NCI-H2081 (cell line): ENCODE data around the gene ACSS1.

ENCODE experiments used
- DNase-seq, 2 experiments: peaks; one replicate each; lab custom pipeline; 2025; lab: John Stamatoyannopoulos, UW

Gene ACSS1

DNA sequence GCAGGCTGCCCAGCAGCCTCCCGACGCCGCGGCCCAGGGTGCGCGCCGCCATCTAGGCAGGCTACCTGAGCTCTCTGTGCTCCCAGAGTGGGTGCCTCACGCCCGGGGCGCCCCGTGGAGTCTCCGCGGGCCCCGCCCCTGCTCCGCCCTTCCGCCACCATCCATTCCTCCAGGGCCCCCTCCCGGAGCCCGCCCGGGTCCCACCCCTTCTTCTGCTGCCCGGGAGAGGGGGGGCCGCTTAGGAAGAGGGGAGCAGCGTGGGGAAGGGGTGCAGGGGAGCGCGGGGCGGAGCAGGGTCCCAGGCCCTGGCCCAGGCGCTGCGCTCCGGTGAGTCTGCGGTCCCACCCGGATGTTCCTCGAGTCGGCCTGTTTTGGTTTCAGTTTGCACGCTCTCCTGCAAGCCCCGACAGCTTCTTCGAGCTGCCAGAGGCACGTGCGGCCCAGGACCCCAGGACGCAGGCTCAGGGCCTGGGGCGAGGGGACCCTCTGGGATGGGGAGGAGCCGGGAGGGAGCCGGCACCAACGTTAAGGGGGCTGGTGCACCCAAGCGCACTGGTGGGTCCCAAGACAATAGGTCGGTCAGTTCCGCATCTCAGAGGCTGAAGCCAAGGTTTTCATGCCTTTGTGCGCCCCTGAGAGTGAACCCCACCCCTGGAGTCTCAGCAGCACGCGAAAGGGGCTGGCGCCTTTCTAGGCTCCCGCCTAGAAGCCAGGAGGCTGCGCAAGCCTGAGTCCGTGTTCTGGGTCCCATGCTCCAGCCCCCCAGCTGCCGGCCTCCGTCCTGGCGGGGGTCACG is at the start of gene ACSS1:
Gene ACSS1 (minus strand): TSS at position 89 of the 796 bp plus-strand sequence. CDS start 37 bp downstream, at position 52.
- DNase-seq: no peak

DNA sequence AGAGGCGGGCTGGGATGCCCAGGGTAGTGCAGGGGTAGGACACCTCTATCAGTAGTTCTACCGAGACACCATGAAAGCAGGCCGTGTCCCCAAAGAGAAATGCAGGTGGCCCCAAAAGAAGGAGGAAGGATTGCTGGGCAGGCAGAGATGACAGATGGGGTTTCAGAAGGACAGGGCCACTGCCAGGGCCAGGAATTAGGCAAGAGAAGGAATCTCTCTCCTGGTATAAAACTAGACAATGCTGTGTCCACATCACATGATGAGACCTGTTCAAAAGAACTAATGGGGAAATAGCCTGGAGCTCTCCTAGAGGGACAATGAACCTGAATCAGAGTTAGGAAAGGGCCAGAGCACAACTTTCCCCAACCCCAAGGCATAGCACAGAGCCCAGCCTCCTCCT is 45.6 kb upstream of the ACSS1 start:
- DNase-seq: no peak

DNA sequence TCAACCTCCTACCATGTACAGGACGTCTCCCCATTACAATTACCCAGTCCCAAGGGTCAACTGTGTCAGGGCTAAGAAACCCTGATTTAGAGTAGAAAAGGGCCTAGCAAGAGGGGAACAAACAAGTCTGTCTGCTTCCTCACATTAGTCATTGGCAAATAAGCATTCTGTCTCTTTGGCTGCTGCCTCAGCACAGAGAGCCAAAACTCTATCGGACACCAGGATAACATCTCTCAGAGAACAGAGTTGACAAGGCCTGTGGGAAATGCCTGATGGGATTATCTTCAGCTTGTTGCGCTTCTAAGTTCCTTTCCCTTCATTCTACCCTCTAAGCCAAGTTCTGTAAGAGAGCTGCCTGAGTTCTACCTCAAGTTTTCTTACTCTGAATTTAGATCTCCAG is 43.0 kb upstream of the ACSS1 start:
- DNase-seq: no peak

- no peak for DNase-seq
Observed at GRCh38 chr20:25099601-25100140, 41.7 kb upstream of the ACSS1 start.

DNA sequence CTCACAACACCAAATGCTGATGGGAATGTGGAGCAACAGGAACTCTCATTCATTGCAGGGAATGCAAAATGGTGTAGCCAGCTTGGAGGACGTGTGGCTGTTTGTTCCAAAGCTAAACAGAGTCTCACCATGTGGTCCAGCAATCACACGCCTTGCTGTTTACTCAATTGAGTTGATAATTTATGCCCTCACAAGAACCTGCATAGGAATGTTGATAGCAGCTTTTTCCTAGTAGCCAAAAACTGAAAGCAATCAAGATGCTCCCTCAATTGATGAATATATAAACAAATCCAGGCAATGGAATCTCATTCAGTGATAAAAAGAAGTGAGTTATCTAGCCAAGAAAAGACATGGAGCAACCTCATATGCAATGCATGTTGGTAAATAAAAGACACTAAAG is 39.6 kb upstream of the ACSS1 start:
- DNase-seq: no peak

DNA sequence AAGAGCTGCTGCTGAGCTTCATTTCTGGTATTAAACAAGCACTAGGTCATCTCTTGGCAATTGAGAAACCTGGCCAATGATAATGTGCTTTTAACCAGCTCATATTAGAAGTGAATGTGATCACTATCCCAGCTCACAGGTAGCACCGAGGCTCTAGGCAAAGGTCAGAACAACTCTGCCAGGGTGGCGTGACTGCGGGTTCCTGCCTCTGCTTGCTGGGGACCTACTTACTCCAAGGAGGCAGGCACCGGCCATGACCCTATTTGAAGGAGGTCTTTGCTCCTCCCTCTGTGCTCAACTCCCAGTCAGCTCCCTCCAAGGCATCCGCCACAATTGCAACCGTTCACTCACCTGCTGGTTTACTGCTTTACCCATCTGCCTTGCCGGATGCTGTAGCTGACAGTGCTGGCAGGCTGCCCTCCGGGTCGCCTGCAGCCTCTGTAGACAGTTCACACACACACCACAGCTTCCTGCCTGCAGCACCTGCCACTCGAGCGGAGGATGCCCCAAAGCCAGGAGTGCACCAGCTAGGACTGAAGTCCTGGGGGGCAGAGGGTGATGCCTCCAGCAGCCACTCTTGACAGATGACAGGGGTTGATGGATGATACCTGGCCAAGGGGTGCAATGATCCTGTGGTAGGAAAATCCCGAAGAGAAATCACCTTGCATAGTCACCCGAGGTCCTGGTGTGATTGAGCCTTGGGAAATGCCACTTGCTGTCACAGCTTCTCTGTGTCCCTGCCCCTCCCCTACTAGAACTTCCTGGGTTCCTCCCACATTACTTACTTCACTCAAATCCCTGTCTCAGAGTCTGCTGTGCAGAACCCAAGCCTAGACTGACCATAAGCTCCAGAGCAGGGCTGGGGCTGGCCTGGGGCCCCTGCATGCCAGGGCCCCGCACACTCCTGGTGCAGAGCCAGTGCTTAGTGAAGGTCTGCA is 32.8 kb upstream of the ACSS1 start:
- peak; percentile 80 to 95 for DNase-seq

- DNase-seq: no peak
Observed at GRCh38 chr20:25089662-25090061, 31.7 kb upstream of the ACSS1 start.

DNA sequence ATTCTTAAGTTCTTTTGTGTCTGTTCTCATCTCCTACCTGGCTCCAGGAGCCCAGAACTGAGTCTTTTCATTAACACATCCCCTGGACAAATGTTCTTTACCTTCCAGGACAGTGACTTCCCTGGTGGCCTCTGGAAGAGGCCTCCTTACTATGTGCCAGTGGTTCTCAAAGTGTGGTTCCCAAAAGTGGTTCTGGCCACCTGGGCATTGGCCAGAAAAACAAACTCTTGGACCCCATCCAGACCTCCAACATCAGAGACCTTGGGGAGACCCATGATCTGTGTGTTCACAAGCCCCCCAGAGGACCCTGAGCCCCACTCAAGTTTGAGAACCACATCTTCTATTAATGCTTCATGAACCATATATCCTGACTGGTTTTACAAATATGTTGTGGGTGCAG is 31.2 kb upstream of the ACSS1 start:
- DNase-seq: no peak

- DNase-seq: no peak
Observed at GRCh38 chr20:25088267-25088666, 30.3 kb upstream of the ACSS1 start.

DNA sequence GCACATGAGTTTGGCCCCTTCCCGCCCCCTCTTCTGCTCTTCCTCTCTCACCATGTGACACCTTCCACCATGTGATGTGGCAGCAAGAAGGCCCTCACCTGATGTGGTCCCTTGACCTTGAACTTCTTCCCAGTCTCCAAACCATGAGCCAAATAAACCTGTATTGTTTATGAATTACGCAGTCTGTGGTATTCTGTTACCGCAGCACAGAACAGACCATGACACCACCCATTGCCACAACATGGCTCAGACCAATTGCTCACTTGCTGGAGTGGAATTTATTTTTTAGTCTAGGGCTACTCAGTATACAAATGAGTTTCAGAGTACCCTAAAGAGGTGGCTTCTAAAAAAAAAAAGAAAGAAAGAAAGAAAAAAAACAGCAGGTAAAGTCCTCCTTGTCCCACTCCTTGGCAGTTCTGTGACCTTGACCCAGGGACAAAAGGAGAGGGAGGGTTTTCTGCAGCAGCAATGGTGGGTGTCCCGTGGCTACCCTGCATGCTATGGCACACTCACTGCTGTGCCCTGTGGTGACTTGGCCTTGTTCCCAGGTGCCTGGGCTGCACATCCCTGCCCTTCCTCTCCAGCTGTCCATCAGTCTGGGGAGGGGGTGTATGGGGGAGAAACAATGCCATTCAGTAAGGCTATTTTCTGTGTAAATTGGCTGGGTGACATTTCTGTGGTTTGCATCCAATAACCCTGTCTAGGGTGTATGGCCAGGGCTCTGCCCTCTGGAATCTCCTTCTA is 29.4 kb upstream of the ACSS1 start:
- peak; percentile 29 to 64 for DNase-seq

- DNase-seq: no peak
Observed at GRCh38 chr20:25085756-25086495, 28.0 kb upstream of the ACSS1 start.

- no peak for DNase-seq
Observed at GRCh38 chr20:25084626-25085187, 26.8 kb upstream of the ACSS1 start.

GRCh38 chr20:25083773-25084625 is 26.1 kb upstream of the ACSS1 start:
- no peak for DNase-seq

- DNase-seq: no peak
Observed at GRCh38 chr20:25083141-25083772, 25.3 kb upstream of the ACSS1 start.

GRCh38 chr20:25082498-25082873 is 24.5 kb upstream of the ACSS1 start:
- DNase-seq: no peak

DNA sequence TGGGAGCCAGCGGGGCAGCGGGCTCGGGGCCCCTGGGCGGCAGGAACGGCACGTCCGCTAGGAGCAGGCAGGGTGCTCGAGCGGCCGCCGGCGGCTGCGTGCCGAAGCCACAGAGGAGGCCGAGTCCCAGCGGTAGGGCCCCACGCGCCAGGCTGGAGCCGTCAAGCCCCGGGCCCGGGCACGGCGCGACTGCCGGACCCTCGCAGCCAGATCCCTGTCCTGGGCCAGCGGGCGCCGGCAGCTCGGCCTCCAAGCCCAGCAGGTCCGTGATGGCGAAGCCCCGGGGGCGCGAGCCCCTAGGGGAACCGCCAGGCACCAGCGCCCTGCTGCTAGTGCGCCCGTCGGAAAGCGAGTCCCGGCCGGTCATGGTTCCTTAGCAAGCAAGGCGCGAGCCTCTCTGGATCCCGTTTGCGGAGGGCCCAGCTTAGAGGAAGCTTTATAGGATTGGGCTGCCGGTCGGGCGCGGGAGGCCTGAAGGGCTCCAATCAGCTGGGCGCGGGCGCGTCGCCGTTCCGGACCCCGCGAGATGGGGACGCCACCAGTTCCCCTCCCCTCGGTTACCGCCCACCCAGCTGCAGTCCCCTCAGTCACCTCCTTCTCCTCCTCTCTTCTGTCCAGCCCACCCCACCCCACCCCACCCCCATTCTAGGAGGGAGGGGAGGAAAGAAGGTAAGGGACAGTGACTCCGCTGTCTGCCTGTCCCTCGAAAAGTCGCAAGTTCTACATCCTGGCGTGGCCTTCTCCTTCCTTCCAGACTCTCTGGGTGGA is 24.0 kb upstream of the ACSS1 start, which contains the start of gene VSX1:
Gene VSX1 (minus strand): TSS at position 412 of the 768 bp plus-strand sequence. CDS start 45 bp downstream, at position 367.
- no peak for DNase-seq

- DNase-seq: no peak
Observed at GRCh38 chr20:25081065-25081729, 23.3 kb upstream of the ACSS1 start.

DNA sequence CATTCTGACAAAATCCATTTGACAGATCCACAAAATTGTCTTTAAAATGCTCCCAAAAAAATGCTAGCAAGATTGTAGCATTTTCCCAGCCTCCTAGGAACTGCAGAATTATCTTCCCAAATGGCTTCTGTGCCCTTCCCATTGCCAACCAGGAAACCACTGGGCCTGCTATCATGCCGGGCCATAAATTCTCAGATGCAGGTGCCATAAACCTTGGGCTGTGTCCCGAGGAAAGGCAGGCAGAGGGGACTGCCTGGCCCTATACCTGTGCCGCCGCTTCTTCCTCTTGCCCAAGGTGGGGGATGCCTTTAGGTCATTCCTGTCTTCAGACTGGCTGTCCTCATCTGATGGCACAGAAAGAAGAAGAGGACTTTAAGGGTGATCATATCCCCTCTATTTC is 21.2 kb upstream of the ACSS1 start:
- no peak for DNase-seq
